HuH-7 (cell line): Measurements from ENCODE around the gene CFAP58.
"Not testable (repeated sequence)": the region's sequence is repeated elsewhere in the genome, so short reads cannot be mapped to it uniquely, and the experiment has no call there.

Source experiments
- DNase-seq: peaks from one replicate; pipeline ENCODE4 v3.0.0; 2011; ENCODE audit warnings: low spot score

The CFAP58 gene

GRCh38 chr10:104434601-104435000 lies 81.0 kb downstream of the CFAP58 start:
- no peak for DNase-seq

GRCh38 chr10:104435822-104436221 lies 82.2 kb downstream of the CFAP58 start:
- DNase-seq, result no peak

GRCh38 chr10:104437226-104437625 lies 83.6 kb downstream of the CFAP58 start:
- no peak for DNase-seq

GRCh38 chr10:104440221-104440620 lies 86.6 kb downstream of the CFAP58 start:
- no peak for DNase-seq

GRCh38 chr10:104441329-104442000 lies 87.8 kb downstream of the CFAP58 start:
- no peak for DNase-seq

GRCh38 chr10:104445359-104445758 lies 91.7 kb downstream of the CFAP58 start:
- DNase-seq, result no peak

- DNase-seq, result no peak
Observed at GRCh38 chr10:104446151-104446550, 92.5 kb downstream of the CFAP58 start.

- no peak for DNase-seq
Observed at GRCh38 chr10:104447331-104447730, 93.7 kb downstream of the CFAP58 start.

- no peak for DNase-seq
Observed at GRCh38 chr10:104447906-104448305, 94.3 kb downstream of the CFAP58 start.

- DNase-seq, result no peak
Observed at GRCh38 chr10:104449391-104449790, 95.8 kb downstream of the CFAP58 start.

- DNase-seq, result no peak
Observed at GRCh38 chr10:104450490-104450889, 96.9 kb downstream of the CFAP58 start.

GRCh38 chr10:104450954-104451353 lies 97.3 kb downstream of the CFAP58 start:
- DNase-seq, result no peak

GRCh38 chr10:104452977-104453376 lies 99.3 kb downstream of the CFAP58 start:
- no peak for DNase-seq

GRCh38 chr10:104456802-104457542 lies 103.3 kb downstream of the CFAP58 start:
- no peak for DNase-seq

GRCh38 chr10:104457543-104457828 lies 103.9 kb downstream of the CFAP58 start:
- DNase-seq, result no peak

- not testable (repeated sequence) for DNase-seq
Observed at GRCh38 chr10:104465575-104465974, 111.9 kb downstream of the CFAP58 start.

GRCh38 chr10:104468818-104469217 lies 115.2 kb downstream of the CFAP58 start:
- not testable (repeated sequence) for DNase-seq

GRCh38 chr10:104472505-104472904 lies 118.9 kb downstream of the CFAP58 start:
- no peak for DNase-seq

GRCh38 chr10:104472957-104473745 lies 119.5 kb downstream of the CFAP58 start:
- DNase-seq, result no peak

GRCh38 chr10:104478380-104478779 lies 124.7 kb downstream of the CFAP58 start:
- no peak for DNase-seq

- no peak for DNase-seq
Observed at GRCh38 chr10:104479906-104480593, 126.4 kb downstream of the CFAP58 start.

- DNase-seq, result no peak
Observed at GRCh38 chr10:104480797-104481196, 127.2 kb downstream of the CFAP58 start.
